Smooth muscle cell (in vitro differentiated cells): ENCODE data around the gene SIK3. TPM values are rescaled to one million over a fixed set of nuclear protein-coding genes. Genes with fewer than 3 reads are reported as not detected.

Experiments
- DNase-seq: peaks from one replicate; lab custom pipeline; 2025; ENCODE audit not compliant: unreplicated experiment; lab: John Stamatoyannopoulos, UW
- H2AFZ ChIP-seq: fragments of 200-600 bp; sonication (generic); 2 replicates; pipeline ENCODE4 v1.6.0; 2016; ENCODE audit warnings: antibody characterized with exemption, low read depth, mild to moderate bottlenecking
- H3F3A ChIP-seq: fragments of 200-600 bp; sonication (generic); 2 replicates; pipeline ENCODE4 v1.6.0; 2017; ENCODE audit warnings: antibody characterized with exemption, low read depth
- H3K27ac ChIP-seq: fragments of 200-600 bp; sonication (generic); 2 replicates; pipeline ENCODE4 v1.5.1; 2016; ENCODE audit warnings: low read depth, mild to moderate bottlenecking
- H3K27me3 ChIP-seq: fragments of 200-600 bp; sonication (generic); 2 replicates; pipeline ENCODE4 v1.6.1; 2016; ENCODE audit warnings: low read depth, mild to moderate bottlenecking
- H3K36me3 ChIP-seq: fragments of 200-600 bp; sonication (generic); 2 replicates; pipeline ENCODE4 v1.5.1; 2016; ENCODE audit warnings: low read depth
- H3K4me1 ChIP-seq: fragments of 200-600 bp; sonication (generic); 2 replicates; pipeline ENCODE4 v1.5.1; 2016; ENCODE audit warnings: low read depth
- H3K4me2 ChIP-seq: fragments of 200-600 bp; sonication (generic); 2 replicates; pipeline ENCODE4 v1.6.0; 2016; ENCODE audit warnings: mild to moderate bottlenecking
- H3K4me3 ChIP-seq: fragments of 200-600 bp; sonication (generic); 2 replicates; pipeline ENCODE4 v1.5.1; 2016; ENCODE audit warnings: mild to moderate bottlenecking
- H3K79me2 ChIP-seq: fragments of 200-600 bp; sonication (generic); 2 replicates; pipeline ENCODE4 v1.6.0; 2016; ENCODE audit warnings: low read depth, mild to moderate bottlenecking
- H3K9ac ChIP-seq: fragments of 200-600 bp; sonication (generic); 2 replicates; pipeline ENCODE4 v1.6.0; 2016; ENCODE audit warnings: low read depth
- H3K9me3 ChIP-seq: fragments of 200-600 bp; sonication (generic); replicated peaks from 2 replicates; pipeline ENCODE4 v1.5.1; 2016; ENCODE audit warnings: low read depth
- H4K20me1 ChIP-seq: fragments of 200-600 bp; sonication (generic); 2 replicates; pipeline ENCODE4 v1.6.0; 2016; ENCODE audit warnings: low read depth
- WGBS: methylation state at CpG from one replicate; pipeline ENCODE4 v1.1.7; 2016; ENCODE audit warnings: low lambda C conversion rate; 5-methylcytosine and 5-hydroxymethylcytosine counted together
- polyA plus RNA-seq: library from polyadenylated mRNA; unstranded; fragments of >200 nt; fragmentation: Nextera tagmentation; extraction: Ambion mirVana; gene quantifications from 2 replicates; pipeline ENCODE4 v1.2.1, GENCODE V29; 2016
- total RNA-seq: library from RNA; depleted of rRNA; stranded (reverse); fragments of >200 nt; gene quantifications from 2 replicates; pipeline ENCODE4 v1.2.3, GENCODE V29; 2014
- TF ChIP-seq, protein P1 (sequence below): fragments of 200-600 bp; sonication (generic); IDR thresholded peaks from 2 replicates; pipeline ENCODE4 v1.5.1; 2017; ENCODE audit warnings: borderline replicate concordance, mild to moderate bottlenecking, antibody characterized with exemption; ENCODE audit not compliant: insufficient read depth, poor library complexity, severe bottlenecking

SIK3 gene
- total and polyA plus RNA-seq, 2 experiments from 2014 or later = 11.0 to 11.9 TPM

DNA sequence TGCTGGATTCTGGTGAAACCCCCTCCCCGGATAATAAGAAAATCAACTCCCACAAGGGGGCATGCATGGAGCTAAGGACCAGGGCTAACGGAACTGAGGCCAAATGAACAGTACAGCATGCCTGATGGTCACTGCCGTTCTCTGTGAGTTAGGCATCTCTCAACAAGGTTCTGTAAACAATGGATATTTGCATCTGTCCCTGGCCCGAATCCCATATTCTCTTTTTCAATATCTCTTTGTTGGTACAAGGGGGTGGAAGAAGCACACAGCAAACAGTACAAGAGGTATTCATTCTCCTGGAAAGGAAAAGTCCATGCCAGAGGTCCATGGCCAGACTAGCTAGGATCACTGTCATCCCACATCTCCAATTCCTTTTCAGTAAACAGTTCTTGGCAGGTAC, 228.6 kb downstream of the SIK3 start:
- Histone ChIP-seq H3K4me1 (no peaks in the 10 kb centered on the region), H3K27ac (no peak overlapping the region), H2AFZ (no peak overlapping the region), H3K9me3 (no peaks in the 10 kb centered on the region), H3K4me3 (no peak overlapping the region), H3K36me3 (peaks cover 12% of the 10 kb centered on the region), H3K9ac (no peak overlapping the region), H3K79me2 (no peaks in the 10 kb centered on the region), H3K27me3 (no peaks in the 10 kb centered on the region), H3K4me2 (no peak overlapping the region), H4K20me1 (no peaks in the 10 kb centered on the region), H3F3A (no peaks in the 10 kb centered on the region)
- TF ChIP-seq, protein P1, sequence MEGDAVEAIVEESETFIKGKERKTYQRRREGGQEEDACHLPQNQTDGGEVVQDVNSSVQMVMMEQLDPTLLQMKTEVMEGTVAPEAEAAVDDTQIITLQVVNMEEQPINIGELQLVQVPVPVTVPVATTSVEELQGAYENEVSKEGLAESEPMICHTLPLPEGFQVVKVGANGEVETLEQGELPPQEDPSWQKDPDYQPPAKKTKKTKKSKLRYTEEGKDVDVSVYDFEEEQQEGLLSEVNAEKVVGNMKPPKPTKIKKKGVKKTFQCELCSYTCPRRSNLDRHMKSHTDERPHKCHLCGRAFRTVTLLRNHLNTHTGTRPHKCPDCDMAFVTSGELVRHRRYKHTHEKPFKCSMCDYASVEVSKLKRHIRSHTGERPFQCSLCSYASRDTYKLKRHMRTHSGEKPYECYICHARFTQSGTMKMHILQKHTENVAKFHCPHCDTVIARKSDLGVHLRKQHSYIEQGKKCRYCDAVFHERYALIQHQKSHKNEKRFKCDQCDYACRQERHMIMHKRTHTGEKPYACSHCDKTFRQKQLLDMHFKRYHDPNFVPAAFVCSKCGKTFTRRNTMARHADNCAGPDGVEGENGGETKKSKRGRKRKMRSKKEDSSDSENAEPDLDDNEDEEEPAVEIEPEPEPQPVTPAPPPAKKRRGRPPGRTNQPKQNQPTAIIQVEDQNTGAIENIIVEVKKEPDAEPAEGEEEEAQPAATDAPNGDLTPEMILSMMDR = no peak
- no peak for DNase-seq
- WGBS = 95% methylated on average over 4 of the region's 4 CpGs

DNA sequence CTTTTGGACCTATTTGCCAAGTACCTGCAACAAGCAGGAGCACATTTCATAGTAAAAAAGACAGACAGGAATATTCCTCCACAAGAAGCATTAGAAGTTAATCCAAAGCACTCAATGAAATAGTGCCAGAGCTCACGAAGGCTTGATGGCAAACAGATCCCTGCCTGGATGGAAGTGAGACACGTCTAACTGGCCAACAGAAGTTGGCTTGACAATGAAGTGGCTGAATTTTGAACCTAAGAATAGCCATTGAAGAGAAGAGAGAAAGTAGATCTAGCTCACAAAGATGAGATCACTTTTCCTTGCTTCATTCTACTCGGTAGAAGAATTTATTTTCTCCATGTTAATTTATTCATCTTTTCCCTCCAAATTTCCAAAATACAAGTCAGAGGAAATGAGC, 230.2 kb downstream of the SIK3 start:
- TF ChIP-seq, protein P1 = no peak
- no peaks in the 10 kb centered on the region for H3K4me1 ChIP-seq
- H2AFZ ChIP-seq = no peak overlapping the region
- H3K27me3 ChIP-seq = no peaks in the 10 kb centered on the region
- H3K9ac ChIP-seq = no peak overlapping the region
- no peaks in the 10 kb centered on the region for H3F3A ChIP-seq
- DNase-seq = no peak
- WGBS = 81% methylated on average over 3 of the region's 3 CpGs
- peaks cover 9% of the 10 kb centered on the region for H3K36me3 ChIP-seq
- no peak overlapping the region for H3K4me2 ChIP-seq
- H4K20me1 ChIP-seq = no peaks in the 10 kb centered on the region
- no peak overlapping the region for H3K4me3 ChIP-seq
- H3K9me3 ChIP-seq = no peaks in the 10 kb centered on the region
- H3K79me2 ChIP-seq = no peaks in the 10 kb centered on the region
- H3K27ac ChIP-seq = no peak overlapping the region

DNA sequence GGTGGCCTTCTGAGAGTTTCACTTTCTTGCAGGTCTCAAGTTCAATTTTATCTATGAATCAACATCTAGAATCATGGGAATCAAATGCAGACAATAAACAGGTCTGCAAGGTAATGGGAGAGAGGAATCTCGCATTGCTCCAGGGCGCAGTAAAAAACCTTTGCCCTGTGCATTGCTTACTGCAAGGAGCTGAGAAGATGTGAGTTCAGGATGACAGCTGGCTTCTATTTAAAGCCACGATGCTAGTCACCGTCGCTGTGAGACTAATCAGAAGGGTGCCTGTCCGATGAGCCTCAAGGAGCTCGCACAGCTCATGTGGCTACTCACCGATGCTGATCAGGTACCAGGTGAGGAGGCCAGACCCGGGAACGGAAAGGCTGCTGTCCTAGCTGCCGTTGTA, 230.6 kb downstream of the SIK3 start:
- DNase-seq = no peak
- Histone ChIP-seq H3K4me3 (no peak overlapping the region), H3K79me2 (no peaks in the 10 kb centered on the region), H3K36me3 (peaks cover 5% of the 10 kb centered on the region), H3K27me3 (no peaks in the 10 kb centered on the region), H2AFZ (no peak overlapping the region), H3K4me1 (no peaks in the 10 kb centered on the region), H3K27ac (no peak overlapping the region), H3F3A (no peaks in the 10 kb centered on the region), H4K20me1 (no peaks in the 10 kb centered on the region), H3K9me3 (no peaks in the 10 kb centered on the region), H3K9ac (no peak overlapping the region), H3K4me2 (no peak overlapping the region)
- 71% methylated on average over 11 of the region's 11 CpGs for WGBS
- TF ChIP-seq, protein P1 = no peak

DNA sequence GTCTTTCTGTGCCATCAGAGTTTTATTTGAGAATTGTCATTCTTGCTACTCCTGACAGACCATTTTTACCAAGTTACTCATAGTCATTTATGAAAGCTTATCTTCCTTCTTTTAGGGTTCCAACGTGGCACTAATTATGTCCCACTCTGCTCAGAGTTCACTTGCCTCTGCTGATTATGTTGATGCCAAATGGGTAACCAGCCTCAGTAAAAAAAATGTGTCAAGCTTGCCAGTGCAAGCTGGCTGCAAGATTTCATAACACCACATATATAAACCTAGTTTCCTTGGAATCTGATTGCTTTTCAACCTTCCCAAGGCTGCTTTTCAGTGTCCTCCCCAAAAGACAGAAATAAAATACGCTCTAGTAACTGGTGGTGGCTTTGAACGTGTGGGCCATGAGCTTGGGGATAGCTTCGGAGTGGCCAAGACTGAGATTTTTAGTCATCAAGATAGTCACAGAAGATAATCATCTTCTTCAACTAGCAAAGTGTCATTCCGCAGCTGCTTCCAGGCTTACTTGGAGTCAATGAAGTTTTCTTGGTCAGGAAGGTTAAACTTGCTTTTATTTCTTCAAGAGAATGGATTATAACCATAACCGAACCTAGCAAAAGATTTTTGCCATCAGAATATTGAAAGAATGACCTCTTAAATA, 231.3 kb downstream of the SIK3 start:
- Histone ChIP-seq H3K4me1 (no peaks in the 10 kb centered on the region), H3K4me2 (peak overlapping the region; percentile 22), H3K27ac (peak overlapping the region; percentile 56), H3F3A (no peaks in the 10 kb centered on the region), H3K27me3 (no peaks in the 10 kb centered on the region), H3K9me3 (no peaks in the 10 kb centered on the region), H3K4me3 (no peak overlapping the region), H2AFZ (no peak overlapping the region), H4K20me1 (no peaks in the 10 kb centered on the region), H3K9ac (no peak overlapping the region), H3K79me2 (no peaks in the 10 kb centered on the region), H3K36me3 (no peaks in the 10 kb centered on the region)
- no peak for DNase-seq
- WGBS = 57% methylated on average over 6 of the region's 6 CpGs
- TF ChIP-seq, protein P1 = no peak
